GM12891 (cell line): ENCODE results near the gene LIN28A.

Experiments used
- POLR2A ChIP-seq: IDR thresholded peaks from 2 replicates; pipeline ENCODE4 v1.6.1; 2011; ENCODE audit warnings: low read depth, low read length, control low read depth
- POLR2AphosphoS5 ChIP-seq: IDR thresholded peaks from 2 replicates; pipeline ENCODE4 v1.6.1; 2011; ENCODE audit warnings: low read depth, low read length, control low read depth

GRCh38 chr1:26395754-26396153, 14.9 kb upstream of the LIN28A start:
- TF ChIP-seq POLR2AphosphoS5: no peak
- no peak for TF ChIP-seq POLR2A
